Left lung (tissue), 10 donors: ENCODE results near the gene FERMT3. TPM values are rescaled to one million over a fixed set of nuclear protein-coding genes. Genes with fewer than 3 reads are reported as not detected.
A peak's percentile ranks its signal among the peaks of the same experiment; 100 is the strongest.

Experiments used
- ATAC-seq: fragments of 200-7000 bp; cut with Tn5 transposase; one replicate; pipeline ENCODE4 v1.9.1; 2020; ENCODE audit warnings: moderate library complexity
- DNase-seq, 4 donors: peaks; one replicate each; pipeline ENCODE4 v3.0.0-alpha.2; 2013 to 2020
- H3K27ac ChIP-seq, 2 donors: fragments of 200-600 bp; sonication (generic) in 1 of 2; one replicate each; pipeline versions ENCODE4 v1.5.0 to v1.8.0; 2020 to 2021
- H3K27me3 ChIP-seq, 2 donors: fragments of 200-600 bp; sonication (generic) in 1 of 2; one replicate each; pipeline versions ENCODE4 v1.5.0 to v1.8.0; 2020 to 2021
- H3K36me3 ChIP-seq, 2 donors: fragments of 200-600 bp; sonication (generic) in 1 of 2; one replicate each; pipeline versions ENCODE4 v1.5.0 to v1.8.0; 2020 to 2021
- H3K4me1 ChIP-seq, 2 donors: fragments of 200-600 bp; one replicate each; pipeline ENCODE4 v1.8.0; 2021
- H3K4me3 ChIP-seq, 2 donors: fragments of 200-600 bp; sonication (generic) in 1 of 2; one replicate each; pipeline versions ENCODE4 v1.5.0 to v1.8.0; 2020 to 2021; ENCODE audit warnings: mild to moderate bottlenecking in 1 of 2
- H3K9me3 ChIP-seq, 2 donors: fragments of 200-600 bp; sonication (generic) in 1 of 2; one replicate each; pipeline versions ENCODE4 v1.5.0 to v1.8.0; 2020 to 2021
- intact Hi-C, 2 donors: fragments of 100-400 bp; cut with DNase I; formaldehyde crosslinking; loops; one replicate each; pipeline versions ENCODE4 v1.11.2 to v1.14.2; 2022
- polyA plus RNA-seq, 6 donors: library from polyadenylated mRNA; unstranded; fragments of 120-200 nt; gene quantifications; one replicate each; pipeline ENCODE4 v1.2.1, GENCODE V29; 2013; ENCODE audit not compliant: insufficient read length in 6 of 6
- total RNA-seq, 2 donors: library from RNA; stranded (reverse); fragmentation: NEBNext Ultra II Directional; extraction: Animal tissue kit (Norgen Biotek cat#: 25700); gene quantifications; one replicate each; pipeline ENCODE4 v1.2.1, GENCODE V29; 2021
- TF ChIP-seq, protein P1 (sequence below), 2 donors: fragments of 200-600 bp; sonication (generic) in 1 of 2; IDR thresholded peaks; one replicate each; pipeline versions ENCODE4 v1.5.0 to v1.8.0; 2021; ENCODE audit warnings: antibody characterized with exemption in 2 of 2
- donor health status: DM: no; HTN: yes; CAD: no.
- donor health status: DM: no; HTN: no; CAD: no.

FERMT3 gene
- total and polyA plus RNA-seq, 8 donors = 9.1 to 100 (median 10.8) TPM

- H3K4me3 ChIP-seq = no peak overlapping the region
- TF ChIP-seq, protein P1, sequence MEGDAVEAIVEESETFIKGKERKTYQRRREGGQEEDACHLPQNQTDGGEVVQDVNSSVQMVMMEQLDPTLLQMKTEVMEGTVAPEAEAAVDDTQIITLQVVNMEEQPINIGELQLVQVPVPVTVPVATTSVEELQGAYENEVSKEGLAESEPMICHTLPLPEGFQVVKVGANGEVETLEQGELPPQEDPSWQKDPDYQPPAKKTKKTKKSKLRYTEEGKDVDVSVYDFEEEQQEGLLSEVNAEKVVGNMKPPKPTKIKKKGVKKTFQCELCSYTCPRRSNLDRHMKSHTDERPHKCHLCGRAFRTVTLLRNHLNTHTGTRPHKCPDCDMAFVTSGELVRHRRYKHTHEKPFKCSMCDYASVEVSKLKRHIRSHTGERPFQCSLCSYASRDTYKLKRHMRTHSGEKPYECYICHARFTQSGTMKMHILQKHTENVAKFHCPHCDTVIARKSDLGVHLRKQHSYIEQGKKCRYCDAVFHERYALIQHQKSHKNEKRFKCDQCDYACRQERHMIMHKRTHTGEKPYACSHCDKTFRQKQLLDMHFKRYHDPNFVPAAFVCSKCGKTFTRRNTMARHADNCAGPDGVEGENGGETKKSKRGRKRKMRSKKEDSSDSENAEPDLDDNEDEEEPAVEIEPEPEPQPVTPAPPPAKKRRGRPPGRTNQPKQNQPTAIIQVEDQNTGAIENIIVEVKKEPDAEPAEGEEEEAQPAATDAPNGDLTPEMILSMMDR (IDR thresholded peaks at IDR 0.05) = no peak
- intact Hi-C loops = no loop called here
- ATAC-seq = no peak
- H3K9me3 ChIP-seq = no peaks in the 10 kb centered on the region
- H3K36me3 ChIP-seq = peaks cover 0 to 100% of the 10 kb centered on the region in 2 donors
- no peak for DNase-seq
- H3K4me1 ChIP-seq = no peaks in the 10 kb centered on the region
- H3K27me3 ChIP-seq = no peaks in the 10 kb centered on the region
- H3K27ac ChIP-seq = no peak overlapping the region
Measured at GRCh38 chr11:64198511-64198910, 8.0 kb upstream of the FERMT3 start.

DNA sequence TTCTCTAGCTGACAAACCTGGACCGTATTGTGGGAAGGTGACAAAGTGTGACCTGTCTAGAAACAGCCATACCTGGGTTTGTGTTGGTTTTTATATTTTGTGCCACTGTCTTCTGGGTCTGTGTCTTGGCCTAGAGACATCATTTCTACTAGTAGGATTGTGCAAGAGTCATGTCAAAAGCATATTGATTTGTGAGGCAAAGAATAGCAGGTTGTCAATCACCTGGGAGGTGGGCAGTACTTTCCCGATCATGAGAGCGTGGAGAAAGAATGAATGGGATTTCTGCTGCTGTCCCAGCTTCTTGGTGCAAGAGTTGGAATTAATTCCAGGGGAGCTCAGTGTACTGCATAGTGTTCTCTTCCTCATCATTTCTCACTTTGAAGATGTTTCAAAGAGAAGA lies 5.0 kb upstream of the FERMT3 start:
- Histone ChIP-seq H3K36me3 (peaks cover 7 to 97% of the 10 kb centered on the region in 2 donors), H3K27me3 (no peaks in the 10 kb centered on the region), H3K9me3 (no peaks in the 10 kb centered on the region), H3K27ac (no peak overlapping the region), H3K4me1 (peaks cover 0 to 28% of the 10 kb centered on the region in 2 donors), H3K4me3 (no peak overlapping the region)
- ATAC-seq (no peak), DNase-seq (no peak)
- TF ChIP-seq, protein P1 (IDR thresholded peaks at IDR 0.05) = no peak
- intact Hi-C loops = loop anchor here in 1 of 2 donors (5.0 kb wide), 1 partner anchor 101 kb away; the partner anchor contains the start of gene CATSPERZ

DNA sequence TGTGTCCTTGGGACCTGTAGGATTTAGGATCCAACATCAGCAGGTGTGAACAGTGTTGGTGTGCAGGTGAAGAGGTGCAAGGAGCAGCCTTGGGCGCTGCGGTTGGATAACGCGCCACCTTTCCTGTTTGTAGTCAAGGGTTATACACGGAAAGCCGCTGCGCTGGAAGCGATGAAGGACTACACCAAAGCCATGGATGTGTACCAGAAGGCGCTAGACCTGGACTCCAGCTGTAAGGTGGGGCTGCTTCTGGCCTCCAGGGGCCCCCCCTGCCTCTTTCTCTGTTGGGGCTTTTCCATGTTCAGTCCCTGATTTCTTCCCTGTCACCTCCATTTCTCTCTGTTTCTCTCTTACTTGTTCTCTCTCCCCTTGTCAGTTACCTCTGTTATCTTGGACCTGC lies 3.5 kb upstream of the FERMT3 start:
- no peak for ATAC-seq
- H3K27ac ChIP-seq = no peak overlapping the region
- TF ChIP-seq, protein P1 (IDR thresholded peaks at IDR 0.05) = no peak
- no peak overlapping the region for H3K4me3 ChIP-seq
- intact Hi-C loops = loop anchor here in 1 of 2 donors (5.0 kb wide), 1 partner anchor 99 kb away; the partner anchor contains the start of gene CATSPERZ
- H3K27me3 ChIP-seq = no peaks in the 10 kb centered on the region
- H3K9me3 ChIP-seq = no peaks in the 10 kb centered on the region
- peaks cover 7 to 85% of the 10 kb centered on the region in 2 donors for H3K36me3 ChIP-seq
- peaks cover 2 to 37% of the 10 kb centered on the region in 2 donors for H3K4me1 ChIP-seq
- peak in 1 of 4 donors; percentile 41 for DNase-seq

DNA sequence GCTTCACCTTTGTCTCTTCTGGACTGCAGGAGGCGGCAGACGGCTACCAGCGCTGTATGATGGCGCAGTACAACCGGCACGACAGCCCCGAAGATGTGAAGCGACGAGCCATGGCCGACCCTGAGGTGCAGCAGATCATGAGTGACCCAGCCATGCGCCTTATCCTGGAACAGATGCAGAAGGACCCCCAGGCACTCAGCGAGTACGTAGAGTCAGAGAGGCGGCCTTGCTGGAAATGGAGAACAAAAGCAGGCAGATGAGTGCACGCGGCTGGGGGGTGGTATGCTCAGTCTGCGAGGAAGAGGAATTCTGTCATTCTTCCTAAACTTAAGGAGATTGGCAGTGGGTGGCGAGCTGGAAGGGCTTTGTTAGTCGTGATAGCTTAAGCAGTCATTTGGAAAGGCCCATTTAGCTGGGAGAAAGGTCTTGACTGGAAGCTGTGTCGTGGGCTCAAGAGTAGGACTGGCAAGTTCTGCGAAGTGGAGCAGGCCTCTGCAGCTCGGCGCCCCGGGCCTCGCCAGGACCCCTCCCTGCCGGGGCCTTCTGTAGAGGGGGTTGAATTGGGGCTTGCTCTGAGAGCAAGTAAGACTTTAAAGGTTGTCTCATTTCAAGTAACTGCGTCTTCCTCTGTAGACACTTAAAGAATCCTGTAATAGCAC lies 3.0 kb upstream of the FERMT3 start:
- peaks cover 2 to 42% of the 10 kb centered on the region in 2 donors for H3K4me1 ChIP-seq
- no peaks in the 10 kb centered on the region for H3K27me3 ChIP-seq
- no peak overlapping the region for H3K4me3 ChIP-seq
- H3K9me3 ChIP-seq = no peaks in the 10 kb centered on the region
- intact Hi-C loops = loop anchor here in 1 of 2 donors (5.0 kb wide), 1 partner anchor 99 kb away; the partner anchor contains the start of gene CATSPERZ
- ATAC-seq (no peak), DNase-seq (peak in 1 of 4 donors; percentile 66)
- peaks cover 7 to 84% of the 10 kb centered on the region in 2 donors for H3K36me3 ChIP-seq
- H3K27ac ChIP-seq = no peak overlapping the region
- TF ChIP-seq, protein P1 (IDR thresholded peaks at IDR 0.05) = no peak

DNA sequence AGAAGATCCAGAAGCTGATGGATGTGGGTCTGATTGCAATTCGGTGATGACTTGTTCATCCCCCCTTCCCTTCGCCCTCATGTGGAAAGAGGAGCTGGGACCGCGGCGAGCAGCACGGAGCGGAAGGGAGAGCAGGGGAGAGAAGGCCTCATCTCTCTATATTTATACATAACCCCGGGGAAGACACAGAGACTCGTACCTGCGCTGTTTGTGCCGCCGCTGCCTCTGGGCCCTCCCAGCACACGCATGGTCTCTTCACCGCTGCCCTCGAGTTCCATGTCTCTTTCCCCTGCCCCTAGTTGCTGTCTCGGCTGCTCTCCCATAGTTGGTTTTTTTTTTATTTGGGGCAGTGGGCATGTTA lies 2.5 kb upstream of the FERMT3 start:
- H3K36me3 ChIP-seq = peaks cover 7 to 84% of the 10 kb centered on the region in 2 donors
- TF ChIP-seq, protein P1 (IDR thresholded peaks at IDR 0.05) = no peak
- no peaks in the 10 kb centered on the region for H3K9me3 ChIP-seq
- peak in 1 of 4 donors; percentile 56 for DNase-seq
- H3K27me3 ChIP-seq = no peaks in the 10 kb centered on the region
- no peak for ATAC-seq
- peaks cover 2 to 47% of the 10 kb centered on the region in 2 donors for H3K4me1 ChIP-seq
- H3K27ac ChIP-seq = peak overlapping the region in 1 of 2 donors; percentile 94
- intact Hi-C loops = loop anchor here in 1 of 2 donors (5.0 kb wide), 1 partner anchor 98 kb away; the partner anchor contains the start of gene CATSPERZ
- H3K4me3 ChIP-seq = no peak overlapping the region
